K562 (cell line): ENCODE data around the gene ADAMTS10. TPM values are rescaled to one million over a fixed set of nuclear protein-coding genes. Genes with fewer than 3 reads are reported as not detected.

Experiments used
- ATAC-seq: fragments of 200-7000 bp; cut with Tn5 transposase; 3 replicates; pipeline ENCODE4 v1.9.1; 2020; ENCODE audit warnings: moderate library complexity
- BruUV-seq: library from RNA; stranded (reverse); fragments of 400-500 nt; replicated peaks from 2 replicates; lab custom pipeline; 2021; lab: Mats Ljungman, UMichigan
- CTCF ChIA-PET: fragments of 300-600 bp; formaldehyde crosslinking; extraction: SDS; loops from one replicate; lab custom pipeline; 2021; ENCODE audit warnings: low intra/inter-chr PET ratio; lab: Yijun Ruan, JAX
- POLR2A ChIA-PET: fragments of 300-600, 350-650 bp; sonication (Branson Sonifier 250); formaldehyde crosslinking; extraction: SDS; loops from one replicate; lab custom pipeline; 2021; ENCODE audit warnings: antibody characterized with exemption, inconsistent platforms; lab: Yijun Ruan, JAX
- DNase-seq, 4 experiments: peaks; one replicate each; pipeline versions ENCODE4 v3.0.0 to v3.0.0-alpha.2; 2011 to 2018; ENCODE audit warnings: low spot score in 3 of 4, mixed read lengths in 3 of 4; ENCODE audit errors: extremely low read depth in 1 of 4
- FAIRE-seq: peaks from 2 replicates; lab custom pipeline; 2011; peaks lifted over from hg19 to GRCh38; lab: Jason Lieb, UNC
- H2AFZ ChIP-seq: 2 replicates; pipeline ENCODE4 v1.6.0; 2011; ENCODE audit warnings: low read depth, low read length, control low read depth, inconsistent platforms
- H3K27ac ChIP-seq: fragments of 200-600 bp; 3 replicates; pipeline ENCODE4 v1.8.0; 2011; ENCODE audit warnings: low read depth, mild to moderate bottlenecking, control low read depth, inconsistent platforms, low read length, moderate library complexity, mixed read lengths; ENCODE audit errors: extremely low read depth
- H3K27me3 ChIP-seq, 2 experiments: fragments of 300-600 bp in 1 of 2; 2 replicates in 1 of 2; 3 replicates in 1 of 2; pipeline versions ENCODE4 v1.6.0 to v1.8.0; 2011; ENCODE audit warnings: inconsistent platforms in 2 of 2, low read length in 2 of 2, mild to moderate bottlenecking in 1 of 2, mixed read lengths in 1 of 2, moderate library complexity in 1 of 2; ENCODE audit not compliant: control insufficient read depth in 2 of 2, insufficient read depth in 2 of 2
- H3K36me3 ChIP-seq: fragments of 300-600 bp; 3 replicates; pipeline ENCODE4 v1.8.0; 2011; ENCODE audit warnings: mild to moderate bottlenecking, low read length, inconsistent platforms; ENCODE audit not compliant: control insufficient read depth, insufficient read depth
- H3K4me1 ChIP-seq, 2 experiments: fragments of 200-600 bp in 1 of 2; replicated peaks in 1 of 2; 2 replicates in 1 of 2; 3 replicates in 1 of 2; pipeline versions ENCODE4 v1.5.1 to v1.8.0; 2011; ENCODE audit warnings: inconsistent platforms in 2 of 2, low read length in 2 of 2, mild to moderate bottlenecking in 1 of 2, mixed read lengths in 1 of 2, moderate library complexity in 1 of 2; ENCODE audit not compliant: control insufficient read depth in 2 of 2, insufficient read depth in 2 of 2
- H3K4me2 ChIP-seq: 2 replicates; pipeline ENCODE4 v1.6.1; 2011; ENCODE audit warnings: low read length, control low read depth, inconsistent platforms, mixed read lengths; ENCODE audit not compliant: insufficient read depth
- H3K4me3 ChIP-seq: fragments of 200-600 bp; sonication (generic), shearing (Covaris generic); 2 replicates; pipeline ENCODE4 v1.5.1; 2016; ENCODE audit warnings: control low read depth, inconsistent platforms
- H3K79me2 ChIP-seq: fragments of 200-600 bp; 3 replicates; pipeline ENCODE4 v1.8.0; 2011; ENCODE audit warnings: low read length, inconsistent platforms; ENCODE audit not compliant: control insufficient read depth, insufficient read depth
- H3K9ac ChIP-seq, 2 experiments: 2 replicates each; pipeline versions ENCODE4 v1.6.0 to v1.6.1; 2011; ENCODE audit warnings: low read depth in 2 of 2, low read length in 2 of 2, control low read depth in 1 of 2, inconsistent platforms in 1 of 2, mild to moderate bottlenecking in 1 of 2, mixed read lengths in 1 of 2; ENCODE audit not compliant: insufficient read depth in 1 of 2
- H3K9me1 ChIP-seq: one replicate; pipeline ENCODE4 v1.6.0; 2011; ENCODE audit warnings: inconsistent platforms, mild to moderate bottlenecking, low read length, moderate library complexity; ENCODE audit not compliant: control insufficient read depth, insufficient read depth
- H3K9me3 ChIP-seq: replicated peaks from 2 replicates; pipeline ENCODE4 v1.5.1; 2011; ENCODE audit warnings: low read depth, low read length, inconsistent platforms; ENCODE audit not compliant: control insufficient read depth, insufficient read depth
- H4K20me1 ChIP-seq: replicated peaks from 2 replicates; pipeline ENCODE4 v1.6.1; 2011; ENCODE audit warnings: low read length, inconsistent platforms, mixed read lengths; ENCODE audit not compliant: control insufficient read depth, insufficient read depth
- ADNP ChIP-seq: fragments of 200-800 bp; sonication (Bioruptor generic); IDR thresholded peaks from 2 replicates; pipeline ENCODE4 v1.6.1; 2016; ENCODE audit warnings: missing genetic modification characterization, missing compliant biosample characterization
- BCOR ChIP-seq: fragments of 450-650 bp; IDR thresholded peaks from 2 replicates; pipeline ENCODE4 v1.6.1; 2016
- CSDE1 ChIP-seq, 2 experiments: fragments of 450-650 bp; IDR thresholded peaks; 2 replicates each; pipeline ENCODE4 v1.6.1; 2016; ENCODE audit warnings: mild to moderate bottlenecking in 1 of 2
- HDAC2 ChIP-seq: fragments of 450-650 bp; IDR thresholded peaks from 2 replicates; pipeline ENCODE4 v1.6.1; 2016; ENCODE audit warnings: mild to moderate bottlenecking
- JUNB ChIP-seq: fragments of 450-650 bp; formaldehyde crosslinking; conservative IDR thresholded peaks from 2 replicates; pipeline ENCODE4 v1.4.0; 2020; ENCODE audit warnings: mild to moderate bottlenecking
- KDM1A ChIP-seq, 2 experiments: fragments of 450-650 bp; IDR thresholded peaks; 2 replicates each; pipeline ENCODE4 v1.6.1; 2016; ENCODE audit warnings: mild to moderate bottlenecking in 2 of 2
- NFIC ChIP-seq: fragments of 450-650 bp; IDR thresholded peaks from 2 replicates; pipeline ENCODE4 v1.6.1; 2017; ENCODE audit warnings: mild to moderate bottlenecking, inconsistent platforms
- RBM25 ChIP-seq: fragments of 200-400 bp; formaldehyde crosslinking; IDR thresholded peaks from 2 replicates; pipeline ENCODE4 v1.6.1; 2018; ENCODE audit warnings: low read length, low read depth, moderate library complexity; ENCODE audit not compliant: severe bottlenecking
- RCOR1 ChIP-seq, 2 experiments: IDR thresholded peaks; 2 replicates each; pipeline ENCODE4 v1.6.1; 2012; ENCODE audit warnings: low read depth in 2 of 2, low read length in 2 of 2, borderline replicate concordance in 1 of 2, improper control_type of control experiment in 1 of 2
- RFX1 ChIP-seq: fragments of 450-650 bp; IDR thresholded peaks from 2 replicates; pipeline ENCODE4 v1.6.1; 2016; ENCODE audit warnings: mild to moderate bottlenecking, moderate library complexity
- SAP30 ChIP-seq: fragments of 200-600 bp; sonication (generic); IDR thresholded peaks from 2 replicates; pipeline ENCODE4 v1.6.1; 2012; ENCODE audit warnings: borderline replicate concordance, low read depth, mild to moderate bottlenecking, moderate library complexity, low read length, control low read depth, inconsistent platforms; ENCODE audit not compliant: insufficient read depth, poor library complexity, severe bottlenecking
- SMARCA5 ChIP-seq: fragments of 450-650 bp; IDR thresholded peaks from 2 replicates; pipeline ENCODE4 v1.6.1; 2016
- TAF7 ChIP-seq: fragments of 450-650 bp; IDR thresholded peaks from 2 replicates; pipeline ENCODE4 v1.6.1; 2016; ENCODE audit warnings: missing genetic modification characterization, missing compliant biosample characterization
- TCF7L2 ChIP-seq: fragments of 150-350 bp; IDR thresholded peaks from 2 replicates; pipeline ENCODE4 v1.6.1; 2016; ENCODE audit warnings: low read depth, mild to moderate bottlenecking, low read length, moderate library complexity
- WGBS: fragments of 100-300 bp; shearing (Covaris generic); methylation state at CpG from one replicate; pipeline ENCODE4 v1.1.6; 2016; ENCODE audit warnings: low coverage, mixed read lengths; ENCODE audit not compliant: insufficient coverage; ENCODE audit errors: missing lambda C conversion rate; 5-methylcytosine and 5-hydroxymethylcytosine counted together
- in situ Hi-C: fragments of 300-500 bp; cut with MboI; formaldehyde crosslinking; loops from 4 replicates; pipeline ENCODE4 v1.15.0; 2018; ENCODE audit warnings: inconsistent platforms, mixed read lengths
- intact Hi-C: fragments of 100-400 bp; cut with micrococcal nuclease; formaldehyde crosslinking; loops from 2 replicates; pipeline ENCODE4 v1.14.2; 2022
- polyA plus RNA-seq, 8 experiments: library from polyadenylated mRNA; depleted of rRNA in 4 of 8; stranded (reverse) in 5 of 8; unstranded in 3 of 8; fragments of >200 nt; fragmentation: Nextera tagmentation in 2 of 8; fragmentation: Illumina TruSeq in 1 of 8; extraction: Ambion mirVana in 2 of 8; extraction: Trizol in 1 of 8; gene quantifications; 2 replicates each; pipeline versions ENCODE4 v1.2.1 to v1.2.3, GENCODE V29; 2011 to 2014; ENCODE audit warnings: inconsistent platforms in 1 of 8, missing spikeins in 1 of 8
- total RNA-seq, 7 experiments: library from RNA; depleted of rRNA in 6 of 7; stranded (reverse); fragments of >200 nt in 6 of 7; fragmentation: Illumina TruSeq in 2 of 7; extraction: Trizol in 2 of 7; gene quantifications; 2 replicates each; pipeline versions ENCODE4 v1.2.1 to v1.2.3, GENCODE V29; 2011 to 2021; ENCODE audit warnings: low replicate concordance in 1 of 7
- TF ChIP-seq, protein P1 (sequence below): sonication (generic); formaldehyde crosslinking; IDR thresholded peaks from 2 replicates; pipeline ENCODE4 v1.4.0; 2020; ENCODE audit warnings: mild to moderate bottlenecking, missing genetic modification reagents

The ADAMTS10 gene
- total and polyA plus RNA-seq, 9 of the 15 experiments (the other 6 are each of a cell fraction or from before 2014, with no cell fraction given) = 0.33 to 1.8 (median 0.57) TPM; not detected in 4

DNA sequence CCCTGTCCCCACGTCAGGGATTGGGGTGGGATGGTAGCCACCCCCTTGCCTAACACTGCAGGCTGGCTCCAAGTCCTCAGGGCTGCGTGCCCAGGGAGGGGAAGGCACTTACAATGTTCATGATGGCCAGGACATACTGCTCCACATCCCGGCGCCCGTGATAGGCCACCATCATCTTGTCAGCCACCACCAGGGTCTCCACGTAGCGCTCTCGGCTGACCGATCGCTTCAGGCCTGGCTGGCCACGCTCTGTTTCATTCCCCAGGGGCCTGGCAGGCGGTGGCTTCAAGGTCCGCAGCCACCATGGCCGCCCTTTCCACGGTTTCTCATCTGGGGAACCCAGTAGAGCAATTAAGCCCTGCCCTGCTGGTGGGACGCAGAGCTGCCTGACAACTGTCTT, 9.7 kb downstream of the ADAMTS10 start:
- FAIRE-seq = no peak
- H3K27me3 ChIP-seq = peaks cover 24 to 73% of the 10 kb centered on the region in 2 experiments

DNA sequence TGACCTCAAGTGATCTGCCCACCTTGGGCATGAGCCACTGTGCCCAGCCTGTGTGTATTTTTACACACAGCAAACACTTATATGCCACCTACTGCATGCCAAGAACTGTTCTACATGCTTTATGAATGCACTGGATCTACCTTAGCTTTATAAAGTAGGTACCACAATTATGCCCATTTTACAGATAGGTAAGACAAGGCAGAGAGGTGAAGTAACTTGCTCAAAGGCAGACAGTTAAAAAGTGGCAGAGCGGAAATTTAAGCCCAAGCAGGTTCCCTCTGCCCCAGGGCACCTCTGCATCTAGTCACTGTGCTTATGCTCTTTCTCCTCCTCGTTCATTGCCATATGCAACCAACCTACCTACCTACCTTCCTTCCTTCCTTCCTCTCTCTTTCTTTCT, 10.5 kb downstream of the ADAMTS10 start:
- 0 out of 2 replicates have a peak, but pooled peaks have one; percentile 19 for TF ChIP-seq HDAC2
- TF ChIP-seq, protein P1, sequence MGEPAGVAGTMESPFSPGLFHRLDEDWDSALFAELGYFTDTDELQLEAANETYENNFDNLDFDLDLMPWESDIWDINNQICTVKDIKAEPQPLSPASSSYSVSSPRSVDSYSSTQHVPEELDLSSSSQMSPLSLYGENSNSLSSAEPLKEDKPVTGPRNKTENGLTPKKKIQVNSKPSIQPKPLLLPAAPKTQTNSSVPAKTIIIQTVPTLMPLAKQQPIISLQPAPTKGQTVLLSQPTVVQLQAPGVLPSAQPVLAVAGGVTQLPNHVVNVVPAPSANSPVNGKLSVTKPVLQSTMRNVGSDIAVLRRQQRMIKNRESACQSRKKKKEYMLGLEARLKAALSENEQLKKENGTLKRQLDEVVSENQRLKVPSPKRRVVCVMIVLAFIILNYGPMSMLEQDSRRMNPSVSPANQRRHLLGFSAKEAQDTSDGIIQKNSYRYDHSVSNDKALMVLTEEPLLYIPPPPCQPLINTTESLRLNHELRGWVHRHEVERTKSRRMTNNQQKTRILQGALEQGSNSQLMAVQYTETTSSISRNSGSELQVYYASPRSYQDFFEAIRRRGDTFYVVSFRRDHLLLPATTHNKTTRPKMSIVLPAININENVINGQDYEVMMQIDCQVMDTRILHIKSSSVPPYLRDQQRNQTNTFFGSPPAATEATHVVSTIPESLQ (CRISPR knock-in tag) = no peak
- no peak for TF ChIP-seq TAF7 (tag)
- peak; percentile 49 to 59; a peak in 2 of 4 replicates for TF ChIP-seq KDM1A (IDR thresholded peaks at IDR 0.05)
- TF ChIP-seq SMARCA5 = peak; percentile 30; the same call in 1 of the 2 replicates
- TF ChIP-seq RCOR1 (IDR thresholded peaks at IDR 0.05; ENCODE audit: borderline replicate concordance in 1 of 2, low read depth in 2 of 2, low read length in 2 of 2) = 0 out of 4 replicates have a peak, but pooled peaks of 1 of the 2 experiments have one; percentile 9
- TF ChIP-seq RFX1 = no peak
- TF ChIP-seq RBM25 = peak; percentile 91
- TF ChIP-seq NFIC = no peak
- TF ChIP-seq BCOR = peak; percentile 80
- TF ChIP-seq ADNP (tag) = 0 out of 2 replicates have a peak, but pooled peaks have one; percentile 38
- no peaks in the 10 kb centered on the region for H4K20me1 ChIP-seq
- no peaks in the 10 kb centered on the region for H3K9me1 ChIP-seq
- intact Hi-C loops = no loop called here
- DNase-seq (no peak), FAIRE-seq (no peak), ATAC-seq (no peak)
- H3K27ac ChIP-seq = no peak overlapping the region
- in situ Hi-C loops = no loop called here
- CTCF ChIA-PET = no interaction called here
- no TSS peak for BruUV-seq
- H3K9ac ChIP-seq = no peak overlapping the region
- no peaks in the 10 kb centered on the region for H3K79me2 ChIP-seq
- POLR2A ChIA-PET = interaction anchor here (0.7 kb wide), 1 partner anchor 293 kb away, joined by 3 read pairs; no protein-coding TSS in a partner anchor
- no peak overlapping the region for H3K4me3 ChIP-seq
- peaks cover 0 to 7% of the 10 kb centered on the region in 2 experiments; a peak in 2 of 5 replicates for H3K4me1 ChIP-seq
- H3K27me3 ChIP-seq = peaks cover 24 to 67% of the 10 kb centered on the region in 2 experiments
- H3K9me3 ChIP-seq = no peaks in the 10 kb centered on the region
- no peaks in the 10 kb centered on the region for H3K36me3 ChIP-seq
- H3K4me2 ChIP-seq = no peak overlapping the region
- no peak overlapping the region for H2AFZ ChIP-seq
- WGBS = 0% methylated on average over 2 of the region's 2 CpGs

More for the DNA sequence above, 9.7 kb downstream of the ADAMTS10 start:
- Histone ChIP-seq H3K9ac (no peak overlapping the region), H3K79me2 (no peaks in the 10 kb centered on the region), H4K20me1 (no peaks in the 10 kb centered on the region), H3K4me2 (no peak overlapping the region), H3K4me3 (no peak overlapping the region), H3K9me1 (no peaks in the 10 kb centered on the region), H2AFZ (no peak overlapping the region), H3K4me1 (peaks cover 0 to 13% of the 10 kb centered on the region in 2 experiments; a peak in 2 of 5 replicates), H3K27ac (no peak overlapping the region), H3K36me3 (no peaks in the 10 kb centered on the region), H3K9me3 (no peaks in the 10 kb centered on the region)
- TF ChIP-seq SAP30 = no peak
- TF ChIP-seq JUNB (CRISPR knock-in tag) = no peak
- TF ChIP-seq CSDE1 (IDR thresholded peaks at IDR 0.05) = no peak
- TF ChIP-seq TCF7L2 = no peak
- no peak for ATAC-seq
- ChIA-PET POLR2A (interaction anchor here (1.0 kb wide), 1 partner anchor 12 kb away, joined by 3 read pairs; no protein-coding TSS in a partner anchor), CTCF (no interaction called here)
- WGBS = 2% methylated on average over 16 of the region's 16 CpGs
- no peak for DNase-seq
- in situ Hi-C loops (no loop called here), intact Hi-C loops (no loop called here)
- no TSS peak for BruUV-seq
